PC-9 (cell line): ENCODE measurements around the gene C5orf15.

ENCODE experiments used
- EZH2 ChIP-seq: fragments of 200-600 bp; sonication (generic); IDR thresholded peaks from 2 replicates; pipeline ENCODE4 v1.8.0; 2017; ENCODE audit warnings: antibody characterized with exemption, low read depth
- TF ChIP-seq, protein P1 (sequence below): fragments of 200-600 bp; sonication (generic); conservative IDR thresholded peaks from 2 replicates; pipeline ENCODE4 v1.6.1; 2017; ENCODE audit warnings: mixed run types, antibody characterized with exemption, mild to moderate bottlenecking, moderate library complexity

DNA sequence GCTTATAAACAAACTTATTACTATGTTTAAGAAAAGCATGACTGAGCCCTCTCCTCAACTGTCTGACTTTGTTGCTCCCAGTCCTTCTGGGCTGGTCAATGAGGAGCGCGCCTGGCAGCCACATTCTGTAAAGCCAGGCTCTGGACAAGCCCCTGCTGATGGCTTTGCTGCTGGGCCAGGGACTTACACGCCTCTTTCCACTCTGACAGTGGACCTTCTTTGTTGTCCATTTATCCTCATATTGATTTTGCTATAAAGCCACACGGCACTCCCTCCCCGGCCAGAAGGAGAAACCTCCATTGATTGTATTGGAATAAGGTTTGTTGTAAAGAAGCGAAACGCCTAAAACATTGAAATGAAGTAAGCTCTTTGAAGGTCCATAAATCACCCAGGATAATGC is 50.6 kb downstream of the C5orf15 start:
- TF ChIP-seq, protein P1, sequence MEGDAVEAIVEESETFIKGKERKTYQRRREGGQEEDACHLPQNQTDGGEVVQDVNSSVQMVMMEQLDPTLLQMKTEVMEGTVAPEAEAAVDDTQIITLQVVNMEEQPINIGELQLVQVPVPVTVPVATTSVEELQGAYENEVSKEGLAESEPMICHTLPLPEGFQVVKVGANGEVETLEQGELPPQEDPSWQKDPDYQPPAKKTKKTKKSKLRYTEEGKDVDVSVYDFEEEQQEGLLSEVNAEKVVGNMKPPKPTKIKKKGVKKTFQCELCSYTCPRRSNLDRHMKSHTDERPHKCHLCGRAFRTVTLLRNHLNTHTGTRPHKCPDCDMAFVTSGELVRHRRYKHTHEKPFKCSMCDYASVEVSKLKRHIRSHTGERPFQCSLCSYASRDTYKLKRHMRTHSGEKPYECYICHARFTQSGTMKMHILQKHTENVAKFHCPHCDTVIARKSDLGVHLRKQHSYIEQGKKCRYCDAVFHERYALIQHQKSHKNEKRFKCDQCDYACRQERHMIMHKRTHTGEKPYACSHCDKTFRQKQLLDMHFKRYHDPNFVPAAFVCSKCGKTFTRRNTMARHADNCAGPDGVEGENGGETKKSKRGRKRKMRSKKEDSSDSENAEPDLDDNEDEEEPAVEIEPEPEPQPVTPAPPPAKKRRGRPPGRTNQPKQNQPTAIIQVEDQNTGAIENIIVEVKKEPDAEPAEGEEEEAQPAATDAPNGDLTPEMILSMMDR, result no peak
- no peak for TF ChIP-seq EZH2
